Stimulated activated CD8-positive, alpha-beta memory T cell treated with anti-CD3 and anti-CD28 coated beads, Interleukin-4, amount 100 ng/mL, for 4 hours (primary cell): ENCODE results near the gene MANSC1.

ENCODE experiments used
- DNase-seq, 2 donors: peaks; one replicate each; pipeline ENCODE4 v3.0.0-alpha.2; 2020; ENCODE audit warnings: low read depth in 2 of 2, low spot score in 1 of 2

MANSC1 gene

GRCh38 chr12:12349711-12350665 is at the start of gene MANSC1:
MANSC1 (minus strand) TSS chr12:12350242; CDS start chr12:12343314, 6,928 bp downstream.
- DNase-seq: peak in 1 of 2 donors; percentile 16

GRCh38 chr12:12399161-12399560 is 49.1 kb upstream of the MANSC1 start:
- no peak for DNase-seq

- no peak for DNase-seq
Measured at GRCh38 chr12:12398026-12398859, 48.2 kb upstream of the MANSC1 start.

GRCh38 chr12:12397184-12397583 is 47.1 kb upstream of the MANSC1 start:
- DNase-seq: no peak

GRCh38 chr12:12396694-12397093 is 46.7 kb upstream of the MANSC1 start:
- no peak for DNase-seq

- DNase-seq: no peak
Measured at GRCh38 chr12:12393171-12393570, 43.1 kb upstream of the MANSC1 start.

GRCh38 chr12:12392413-12392812 is 42.4 kb upstream of the MANSC1 start:
- no peak for DNase-seq

- DNase-seq: no peak
Measured at GRCh38 chr12:12387501-12387900, 37.5 kb upstream of the MANSC1 start.

- peak in 1 of 2 donors; percentile 13 for DNase-seq
Measured at GRCh38 chr12:12384571-12385340, 34.7 kb upstream of the MANSC1 start.

- no peak for DNase-seq
Measured at GRCh38 chr12:12381982-12382381, 31.9 kb upstream of the MANSC1 start.

- no peak for DNase-seq
Measured at GRCh38 chr12:12380949-12381593, 31.0 kb upstream of the MANSC1 start.

GRCh38 chr12:12379831-12380730 is 30.0 kb upstream of the MANSC1 start:
- no peak for DNase-seq

GRCh38 chr12:12378616-12379015 is 28.6 kb upstream of the MANSC1 start:
- DNase-seq: no peak

- no peak for DNase-seq
Measured at GRCh38 chr12:12376646-12377448, 26.8 kb upstream of the MANSC1 start.

GRCh38 chr12:12372946-12373722 is 23.1 kb upstream of the MANSC1 start:
- DNase-seq: no peak

- DNase-seq: no peak
Measured at GRCh38 chr12:12367482-12367998, 17.5 kb upstream of the MANSC1 start.

- DNase-seq: no peak
Measured at GRCh38 chr12:12366701-12367481, 16.8 kb upstream of the MANSC1 start.
